Stomach (tissue), 9 donors: Measurements from ENCODE around the gene PPM1L. TPM values are rescaled to one million over a fixed set of nuclear protein-coding genes. Genes with fewer than 3 reads are reported as not detected.

Experiments used
- DNase-seq, 2 donors: peaks; one replicate each; pipeline versions ENCODE4 v3.0.0 to v3.0.0-alpha.2; 2013 to 2019
- H3K27ac ChIP-seq, 5 donors: fragments of 200-600 bp in 4 of 5; sonication (generic) in 4 of 5; one replicate each; pipeline ENCODE4 v1.5.1; 2013 to 2019; ENCODE audit warnings: mild to moderate bottlenecking in 1 of 5, moderate library complexity in 1 of 5
- H3K27me3 ChIP-seq, 3 donors: fragments of 200-600 bp; sonication (generic); one replicate each; pipeline ENCODE4 v1.5.1; 2017 to 2019; ENCODE audit warnings: mixed run types in 1 of 3
- H3K36me3 ChIP-seq, 4 donors: fragments of 200-600 bp; sonication (generic); 1 replicate in 3 of 4; 2 replicates in 1 of 4; pipeline ENCODE4 v1.5.1; 2016 to 2019
- H3K4me1 ChIP-seq, 4 donors: fragments of 200-600 bp; sonication (generic); one replicate each; pipeline ENCODE4 v1.5.1; 2016 to 2019
- H3K4me3 ChIP-seq, 4 donors: fragments of 200-600 bp; sonication (generic) in 3 of 4; one replicate each; pipeline ENCODE4 v1.5.1; 2016 to 2019; ENCODE audit warnings: mild to moderate bottlenecking in 1 of 4
- H3K9me3 ChIP-seq, 4 donors: fragments of 200-600 bp; sonication (generic); one replicate each; pipeline ENCODE4 v1.5.1; 2016 to 2019
- CTCF ChIP-seq, 7 experiments: fragments of 450-650 bp in 4 of 7; fragments of 200-600 bp in 3 of 7; sonication (generic) in 3 of 7; IDR thresholded peaks; one replicate each; pipeline ENCODE4 v1.5.1; 2016 to 2019; ENCODE audit warnings: antibody characterized with exemption in 7 of 7, control low read depth in 2 of 7, mild to moderate bottlenecking in 1 of 7
- EP300 ChIP-seq: sonication (generic); formaldehyde crosslinking; IDR thresholded peaks from one replicate; pipeline ENCODE4 v1.6.1; 2017; ENCODE audit warnings: antibody characterized with exemption
- POLR2A ChIP-seq, 4 donors: fragments of 450-650 bp; IDR thresholded peaks; one replicate each; pipeline ENCODE4 v1.6.1; 2016; ENCODE audit warnings: antibody characterized with exemption in 4 of 4, control low read depth in 2 of 4, mild to moderate bottlenecking in 1 of 4, moderate library complexity in 1 of 4
- POLR2AphosphoS5 ChIP-seq, 3 donors: sonication (generic); formaldehyde crosslinking; IDR thresholded peaks; one replicate each; pipeline ENCODE4 v1.6.1; 2016; ENCODE audit warnings: antibody characterized with exemption in 3 of 3
- WGBS, 5 donors: extraction: QIAGEN DNeasy Blood & Tissue Kit in 3 of 5; methylation state at CpG; one replicate each; pipeline versions ENCODE4 v1.1.5 to v1.1.7; 2013 to 2018; 5-methylcytosine and 5-hydroxymethylcytosine counted together
- intact Hi-C: fragments of 100-400 bp; cut with DNase I; formaldehyde crosslinking; loops from one replicate; pipeline ENCODE4 v1.15.1; 2023; ENCODE audit warnings: low total_unique reads
- polyA plus RNA-seq, 3 donors: library from polyadenylated mRNA; stranded (reverse); fragments of 200-250 nt; gene quantifications; one replicate each; pipeline ENCODE4 v1.2.3, GENCODE V29; 2013
- total RNA-seq, 5 donors: library from RNA; depleted of rRNA; stranded (reverse); fragments of >200 nt; gene quantifications; one replicate each; pipeline versions ENCODE4 v1.1.0 to v1.2.3, GENCODE V29; 2014 to 2016
- donor health status: healthy with polysubstance abuse.
- donor health status: Bipolar disorder and iron deficiency.
- donor health status: healthy.

PPM1L gene
- total and polyA plus RNA-seq, 8 donors = 0.61 to 45.1 (median 15.2) TPM

- no peak for DNase-seq
- intact Hi-C loops = no loop called here
- 55 to 70% (median 67%) methylated on average over 2 of the region's 2 CpGs for WGBS, 5 donors
Measured at GRCh38 chr3:160748231-160748630, 7.8 kb upstream of the PPM1L start.

GRCh38 chr3:160748787-160749186 lies 7.2 kb upstream of the PPM1L start:
- TF ChIP-seq EP300 (no peak), POLR2AphosphoS5 (IDR thresholded peaks at IDR 0.05) (no peak), CTCF (IDR thresholded peaks at IDR 0.05) (no peak), POLR2A (IDR thresholded peaks at IDR 0.05) (no peak)

More at GRCh38 chr3:160748231-160748630, 7.8 kb upstream of the PPM1L start:
- Histone ChIP-seq H3K36me3 (no peaks in the 10 kb centered on the region), H3K27me3 (no peaks in the 10 kb centered on the region), H3K4me1 (peaks cover 4 to 24% (median 16%) of the 10 kb centered on the region in 4 donors), H3K27ac (no peak overlapping the region), H3K4me3 (no peak overlapping the region), H3K9me3 (no peaks in the 10 kb centered on the region)
- TF ChIP-seq POLR2AphosphoS5 (IDR thresholded peaks at IDR 0.05) (no peak), POLR2A (IDR thresholded peaks at IDR 0.05) (no peak), CTCF (IDR thresholded peaks at IDR 0.05) (no peak), EP300 (no peak)

GRCh38 chr3:160753953-160754352 lies 2.1 kb upstream of the PPM1L start:
- Histone ChIP-seq H3K4me1 (peaks cover 14 to 39% (median 28%) of the 10 kb centered on the region in 4 donors), H3K27ac (peak overlapping the region; percentile 87 to 96 (median 95)), H3K9me3 (no peaks in the 10 kb centered on the region), H3K27me3 (no peaks in the 10 kb centered on the region), H3K4me3 (peak overlapping the region; percentile 60 to 90 (median 78)), H3K36me3 (no peaks in the 10 kb centered on the region)
- intact Hi-C loops = no loop called here
- 19 to 23% (median 22%) methylated on average over 2 of the region's 2 CpGs for WGBS, 5 donors
- no peak for DNase-seq
- TF ChIP-seq POLR2AphosphoS5 (IDR thresholded peaks at IDR 0.05) = no peak
- no peak for TF ChIP-seq POLR2A (IDR thresholded peaks at IDR 0.05)
- TF ChIP-seq EP300 = no peak
- TF ChIP-seq CTCF (IDR thresholded peaks at IDR 0.05) = no peak

More at GRCh38 chr3:160748787-160749186, 7.2 kb upstream of the PPM1L start:
- intact Hi-C loops = no loop called here
- Histone ChIP-seq H3K27ac (no peak overlapping the region), H3K36me3 (no peaks in the 10 kb centered on the region), H3K9me3 (no peaks in the 10 kb centered on the region), H3K4me3 (no peak overlapping the region), H3K4me1 (peaks cover 4 to 30% (median 19%) of the 10 kb centered on the region in 4 donors), H3K27me3 (no peaks in the 10 kb centered on the region)
- WGBS, 5 donors = 37 to 54% (median 40%) methylated on average over 1 of the region's 1 CpG
- no peak for DNase-seq

GRCh38 chr3:160754371-160754854 lies 1.6 kb upstream of the PPM1L start:
- Histone ChIP-seq H3K36me3 (no peaks in the 10 kb centered on the region), H3K27me3 (no peaks in the 10 kb centered on the region), H3K27ac (peak overlapping the region; percentile 87 to 96 (median 95)), H3K4me1 (peaks cover 14 to 43% (median 30%) of the 10 kb centered on the region in 4 donors), H3K4me3 (peak overlapping the region; percentile 60 to 90 (median 78)), H3K9me3 (no peaks in the 10 kb centered on the region)
- intact Hi-C loops = no loop called here
- WGBS, 5 donors = 0 to 2% (median 1%) methylated on average over 20 to 27 of the region's 27 CpGs
- DNase-seq = peak; percentile 32 to 82
- TF ChIP-seq POLR2A (IDR thresholded peaks at IDR 0.05) (no peak), POLR2AphosphoS5 (IDR thresholded peaks at IDR 0.05) (peak in 1 of 3 donors; percentile 19)
